GM12892 (cell line): ENCODE data around the gene BANF2.

Source experiments
- POLR2A ChIP-seq: IDR thresholded peaks from 2 replicates; pipeline ENCODE4 v1.6.1; 2011; ENCODE audit warnings: low read depth, low read length, control low read depth
- POLR2AphosphoS5 ChIP-seq: IDR thresholded peaks from 2 replicates; pipeline ENCODE4 v1.6.1; 2011; ENCODE audit warnings: low read depth, low read length, control low read depth
- TAF1 ChIP-seq: IDR thresholded peaks from 2 replicates; pipeline ENCODE4 v1.6.1; 2011; ENCODE audit warnings: low read depth, mild to moderate bottlenecking, control low read depth, low read length, borderline replicate concordance

GRCh38 chr20:17650301-17651128, 49.3 kb upstream of the BANF2 start:
- TF ChIP-seq POLR2A (no peak), POLR2AphosphoS5 (no peak), TAF1 (no peak)
